Coronary artery (tissue), 2 donors: Measurements from ENCODE around the gene GCK.
A peak's percentile ranks its signal among the peaks of the same experiment; 100 is the strongest.

Source experiments
- DNase-seq: peaks from one replicate; pipeline ENCODE4 v3.0.0-alpha.2; 2017; ENCODE audit warnings: low spot score
- H3K27ac ChIP-seq, 2 donors: fragments of 200-600 bp; sonication (generic); one replicate each; pipeline ENCODE4 v1.5.1; 2016 to 2019
- H3K4me3 ChIP-seq: fragments of 200-600 bp; sonication (generic); 2 replicates; pipeline ENCODE4 v1.5.1; 2016; ENCODE audit warnings: mild to moderate bottlenecking, moderate library complexity
- TF ChIP-seq, protein P1 (sequence below): fragments of 200-600 bp; sonication (generic); IDR thresholded peaks from one replicate; pipeline ENCODE4 v1.5.1; 2019; ENCODE audit warnings: antibody characterized with exemption

GCK gene

DNA sequence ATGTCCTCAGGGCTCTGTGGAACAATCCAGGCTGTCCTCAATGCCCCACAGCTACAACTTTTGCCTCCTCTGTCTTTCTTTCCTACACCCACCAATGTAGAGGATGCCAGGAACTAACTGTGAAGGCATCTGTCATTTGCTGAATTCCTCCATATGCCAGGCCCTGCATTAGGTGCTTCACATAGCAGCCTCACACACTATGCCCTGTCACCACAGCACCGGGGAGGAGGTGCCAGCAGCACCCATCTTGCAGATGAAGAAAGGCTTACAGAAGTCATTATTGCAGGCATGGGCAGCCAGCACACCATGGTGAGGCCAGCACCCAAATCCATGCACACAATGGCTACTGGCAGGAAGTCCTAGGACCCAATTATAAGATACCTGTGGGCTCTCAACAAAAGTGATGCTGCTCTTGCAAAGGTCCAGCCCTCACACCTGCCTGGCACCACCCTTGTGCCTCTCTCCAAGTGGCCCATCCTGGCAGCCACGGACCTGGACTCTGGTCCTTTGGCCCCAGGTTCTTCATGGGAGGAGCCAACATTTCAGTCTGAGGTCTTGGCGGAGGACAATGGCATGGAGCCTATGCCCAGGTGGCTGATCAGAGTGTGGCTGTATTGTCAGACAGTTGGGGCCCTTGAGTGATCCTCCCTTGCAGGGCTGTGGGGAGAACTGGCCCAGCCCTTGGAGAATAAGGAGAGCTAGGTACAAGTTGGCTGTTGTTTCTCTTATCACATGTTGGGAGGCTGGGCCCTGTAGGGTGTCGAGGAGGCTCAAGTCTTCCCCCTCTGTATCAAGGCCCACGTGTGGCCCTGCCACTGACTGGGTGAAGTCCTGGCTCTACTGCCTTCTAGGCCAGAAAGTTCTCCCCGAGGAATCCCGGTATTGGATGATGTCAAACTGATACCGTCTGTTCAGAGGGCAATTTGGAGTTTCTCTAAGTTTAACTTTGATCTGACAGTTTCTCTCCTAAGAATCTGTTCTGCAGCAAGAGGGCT, 33.8 kb downstream of the GCK start:
- Histone ChIP-seq H3K4me3 (no peak overlapping the region), H3K27ac (no peak overlapping the region)
- TF ChIP-seq, protein P1, sequence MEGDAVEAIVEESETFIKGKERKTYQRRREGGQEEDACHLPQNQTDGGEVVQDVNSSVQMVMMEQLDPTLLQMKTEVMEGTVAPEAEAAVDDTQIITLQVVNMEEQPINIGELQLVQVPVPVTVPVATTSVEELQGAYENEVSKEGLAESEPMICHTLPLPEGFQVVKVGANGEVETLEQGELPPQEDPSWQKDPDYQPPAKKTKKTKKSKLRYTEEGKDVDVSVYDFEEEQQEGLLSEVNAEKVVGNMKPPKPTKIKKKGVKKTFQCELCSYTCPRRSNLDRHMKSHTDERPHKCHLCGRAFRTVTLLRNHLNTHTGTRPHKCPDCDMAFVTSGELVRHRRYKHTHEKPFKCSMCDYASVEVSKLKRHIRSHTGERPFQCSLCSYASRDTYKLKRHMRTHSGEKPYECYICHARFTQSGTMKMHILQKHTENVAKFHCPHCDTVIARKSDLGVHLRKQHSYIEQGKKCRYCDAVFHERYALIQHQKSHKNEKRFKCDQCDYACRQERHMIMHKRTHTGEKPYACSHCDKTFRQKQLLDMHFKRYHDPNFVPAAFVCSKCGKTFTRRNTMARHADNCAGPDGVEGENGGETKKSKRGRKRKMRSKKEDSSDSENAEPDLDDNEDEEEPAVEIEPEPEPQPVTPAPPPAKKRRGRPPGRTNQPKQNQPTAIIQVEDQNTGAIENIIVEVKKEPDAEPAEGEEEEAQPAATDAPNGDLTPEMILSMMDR, result no peak
- DNase-seq, result peak; percentile 60

DNA sequence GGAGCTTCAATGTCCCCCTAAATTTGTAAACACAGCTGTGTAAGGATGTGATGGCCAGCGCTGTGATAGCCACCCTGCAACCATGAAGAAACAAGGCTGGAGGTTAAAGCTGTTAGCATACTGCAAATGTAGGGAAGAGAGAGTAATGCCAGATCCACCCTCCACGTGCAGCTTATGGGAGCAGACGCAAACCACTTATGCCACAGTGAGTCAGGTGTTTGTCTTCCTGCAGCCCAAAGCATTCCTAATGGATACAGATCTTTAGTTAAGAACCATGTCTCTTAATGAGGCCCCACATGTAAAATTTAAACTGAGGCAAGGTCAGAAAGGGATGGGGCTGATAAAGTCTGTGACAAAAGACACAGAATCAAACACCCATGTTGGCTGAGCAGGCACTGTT, 34.5 kb downstream of the GCK start:
- DNase-seq, result peak; percentile 8
- TF ChIP-seq, protein P1, result no peak
- H3K4me3 ChIP-seq, result no peak overlapping the region
- H3K27ac ChIP-seq, result no peak overlapping the region

DNA sequence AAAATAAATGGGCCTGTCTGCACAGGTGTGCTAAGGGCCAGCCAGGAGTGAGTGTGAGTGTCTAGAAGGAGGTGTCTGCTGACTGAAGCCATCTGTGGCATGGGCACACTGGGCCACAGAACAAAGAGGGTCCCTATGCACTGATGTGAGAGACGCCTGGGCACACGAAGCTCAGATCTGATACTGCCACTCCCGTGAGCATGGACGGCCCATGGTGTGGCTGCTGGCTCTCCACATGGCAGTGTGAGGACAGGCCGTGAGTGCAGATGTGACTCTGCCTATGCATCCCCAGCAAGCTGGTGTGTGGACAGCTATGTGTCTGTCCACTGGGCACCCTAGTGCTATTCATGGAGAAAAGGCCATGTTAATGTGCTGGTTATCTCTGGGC, 35.3 kb downstream of the GCK start:
- DNase-seq, result no peak
- H3K4me3 ChIP-seq, result no peak overlapping the region
- TF ChIP-seq, protein P1, result no peak
- no peak overlapping the region for H3K27ac ChIP-seq

DNA sequence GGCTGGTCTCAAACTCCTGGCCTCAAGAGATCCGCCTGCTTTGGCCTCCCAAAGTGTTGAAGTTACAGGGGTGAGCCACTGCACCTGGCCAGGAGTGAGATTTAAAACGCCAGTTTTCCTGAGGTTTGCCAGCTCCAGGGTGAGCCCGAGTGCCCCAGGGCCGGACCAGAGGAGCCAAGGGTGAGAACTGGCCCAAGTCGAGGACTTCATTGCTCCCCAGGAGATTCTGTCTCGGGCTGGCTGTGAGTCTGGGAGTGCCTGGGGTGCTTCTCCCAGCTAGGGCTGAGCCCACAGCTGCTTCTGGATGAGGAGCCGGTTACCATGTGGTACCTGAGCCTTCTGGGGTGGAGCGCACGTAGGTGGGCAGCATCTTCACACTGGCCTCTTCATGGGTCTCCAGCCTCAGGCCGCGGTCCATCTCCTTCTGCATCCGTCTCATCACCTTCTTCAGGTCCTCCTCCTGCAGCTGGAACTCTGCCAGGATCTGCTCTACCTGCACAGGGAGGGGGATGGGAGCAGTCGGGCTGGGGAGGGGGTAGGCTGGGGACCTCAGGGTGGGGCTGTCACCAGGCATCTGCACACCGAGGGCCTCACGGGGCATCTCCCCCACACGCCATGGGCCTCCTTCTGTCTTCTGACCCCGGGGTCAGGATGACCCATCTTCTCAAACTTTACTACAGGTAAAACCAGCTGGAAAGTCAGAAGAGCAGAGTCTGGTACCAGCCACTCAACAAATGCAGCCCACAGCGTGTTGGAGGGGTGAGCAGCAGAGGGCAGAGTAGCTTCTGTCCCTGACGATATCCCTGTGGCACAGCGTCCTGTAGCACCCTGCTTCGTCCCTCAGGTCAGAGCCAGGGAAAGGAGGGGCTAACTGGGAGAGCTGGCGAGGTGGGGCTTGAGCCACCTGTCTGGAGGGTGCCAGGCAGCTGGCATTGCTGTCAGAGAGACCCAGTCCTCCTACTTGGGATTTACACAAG, 36.0 kb downstream of the GCK start:
- DNase-seq, result peak; percentile 56
- TF ChIP-seq, protein P1, result no peak
- H3K4me3 ChIP-seq, result no peak overlapping the region
- H3K27ac ChIP-seq, result no peak overlapping the region

DNA sequence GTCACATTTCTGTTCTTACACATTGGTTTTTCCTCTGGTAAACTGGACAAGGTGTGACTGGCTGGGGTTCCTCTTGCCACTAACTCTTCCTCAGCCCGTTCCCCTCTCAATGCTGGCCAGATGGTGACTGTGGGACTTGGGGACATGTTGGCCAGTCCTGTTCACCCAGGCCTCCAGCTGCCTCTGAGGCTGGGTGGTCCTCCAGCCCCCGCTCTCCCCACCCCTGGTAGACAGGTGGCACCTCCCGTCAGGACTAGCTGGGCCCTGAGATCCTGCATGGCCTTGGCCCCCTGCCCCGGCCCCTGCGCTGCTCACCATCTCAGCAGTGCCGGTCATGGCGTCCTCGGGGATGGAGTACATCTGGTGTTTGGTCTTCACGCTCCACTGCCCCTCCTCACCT, 37.3 kb downstream of the GCK start:
- Histone ChIP-seq H3K4me3 (no peak overlapping the region), H3K27ac (no peak overlapping the region)
- peak; percentile 66 for DNase-seq
- TF ChIP-seq, protein P1, result no peak

DNA sequence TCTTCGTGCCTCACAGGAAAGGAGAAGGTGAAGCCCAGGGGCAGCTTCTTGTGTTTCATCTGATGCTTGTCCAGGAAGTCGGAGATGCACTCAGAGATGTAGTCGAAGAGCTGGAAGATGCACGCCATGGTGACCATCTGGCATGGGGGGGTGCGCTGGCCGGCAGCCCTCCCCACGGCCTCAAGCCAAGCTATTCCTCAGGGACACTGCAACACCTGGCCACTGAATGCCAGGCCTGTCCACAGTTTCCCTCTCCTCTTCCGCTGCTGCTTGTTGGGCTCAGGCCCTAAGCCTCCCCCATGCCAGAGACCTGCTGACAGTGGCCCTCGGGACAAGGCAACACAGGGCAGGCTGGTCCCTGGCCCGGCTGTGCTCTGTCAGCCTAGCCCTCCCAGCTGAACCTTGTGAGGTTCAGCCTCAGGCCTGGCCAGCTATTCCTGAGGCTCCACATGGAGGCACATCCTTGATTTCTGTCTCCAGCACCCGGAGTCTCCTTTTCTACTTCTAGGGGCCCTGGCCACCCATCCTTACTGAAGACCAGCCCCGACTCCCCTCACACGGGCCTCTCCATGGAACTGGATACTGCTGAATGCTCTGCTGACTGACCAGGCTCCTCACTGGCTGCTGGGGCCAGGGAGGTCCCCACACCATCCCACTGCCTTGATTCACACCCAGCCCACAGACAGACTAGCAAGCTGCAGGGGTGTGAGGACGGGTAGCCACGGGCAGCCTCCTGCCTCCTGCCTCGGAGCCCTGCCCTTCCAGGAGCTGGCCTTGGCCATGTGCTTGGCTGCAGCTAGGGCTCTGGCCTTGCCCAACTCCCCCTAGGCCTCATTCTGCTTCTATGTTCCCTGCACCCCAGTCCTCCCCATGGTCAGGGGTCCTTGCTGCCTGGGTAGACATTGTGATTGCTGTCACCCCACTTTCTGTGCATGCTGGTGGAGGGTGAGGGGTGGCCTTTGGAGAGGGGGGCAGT, 38.0 kb downstream of the GCK start:
- TF ChIP-seq, protein P1, result no peak
- Histone ChIP-seq H3K27ac (no peak overlapping the region), H3K4me3 (no peak overlapping the region)
- DNase-seq, result peak; percentile 65
